Ovary (tissue), 3 donors: Measurements from ENCODE around the gene ADAMTS12.

Experiments
- EP300 ChIP-seq: sonication (generic); formaldehyde crosslinking; IDR thresholded peaks from one replicate; pipeline ENCODE4 v1.6.1; 2017; ENCODE audit warnings: antibody characterized with exemption
- POLR2A ChIP-seq: fragments of 450-650 bp; IDR thresholded peaks from one replicate; pipeline ENCODE4 v1.6.1; 2017; ENCODE audit warnings: antibody characterized with exemption, mild to moderate bottlenecking, moderate library complexity
- TF ChIP-seq, protein P1 (sequence below), 3 donors: fragments of 450-650 bp in 2 of 3; fragments of 200-600 bp in 1 of 3; IDR thresholded peaks; one replicate each; pipeline versions ENCODE4 v1.5.1 to v1.8.0; 2016 to 2022; ENCODE audit warnings: antibody characterized with exemption in 3 of 3, mild to moderate bottlenecking in 1 of 3
- donor health status: DM: no; HTN: no; CAD: no.

DNA sequence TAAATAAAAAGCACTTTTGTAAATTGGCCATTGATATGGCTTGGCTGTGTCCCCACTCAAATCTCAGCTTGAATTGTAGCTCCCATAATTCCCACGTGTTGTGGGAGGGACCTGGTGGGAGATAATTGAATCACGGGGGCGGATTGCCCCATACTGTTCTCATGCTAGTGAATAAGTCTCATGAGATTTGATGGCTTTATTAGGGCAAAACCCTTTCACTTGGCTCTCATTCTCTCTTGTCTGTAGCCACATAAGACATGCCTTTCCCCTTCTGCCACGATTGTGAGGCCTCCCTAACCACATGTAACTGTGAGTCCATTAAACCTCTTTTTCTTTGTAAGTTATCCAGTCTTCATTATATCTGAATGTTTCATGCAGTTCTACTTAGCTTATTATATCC lies 297.8 kb downstream of the ADAMTS12 start:
- TF ChIP-seq POLR2A = no peak
- TF ChIP-seq, protein P1, sequence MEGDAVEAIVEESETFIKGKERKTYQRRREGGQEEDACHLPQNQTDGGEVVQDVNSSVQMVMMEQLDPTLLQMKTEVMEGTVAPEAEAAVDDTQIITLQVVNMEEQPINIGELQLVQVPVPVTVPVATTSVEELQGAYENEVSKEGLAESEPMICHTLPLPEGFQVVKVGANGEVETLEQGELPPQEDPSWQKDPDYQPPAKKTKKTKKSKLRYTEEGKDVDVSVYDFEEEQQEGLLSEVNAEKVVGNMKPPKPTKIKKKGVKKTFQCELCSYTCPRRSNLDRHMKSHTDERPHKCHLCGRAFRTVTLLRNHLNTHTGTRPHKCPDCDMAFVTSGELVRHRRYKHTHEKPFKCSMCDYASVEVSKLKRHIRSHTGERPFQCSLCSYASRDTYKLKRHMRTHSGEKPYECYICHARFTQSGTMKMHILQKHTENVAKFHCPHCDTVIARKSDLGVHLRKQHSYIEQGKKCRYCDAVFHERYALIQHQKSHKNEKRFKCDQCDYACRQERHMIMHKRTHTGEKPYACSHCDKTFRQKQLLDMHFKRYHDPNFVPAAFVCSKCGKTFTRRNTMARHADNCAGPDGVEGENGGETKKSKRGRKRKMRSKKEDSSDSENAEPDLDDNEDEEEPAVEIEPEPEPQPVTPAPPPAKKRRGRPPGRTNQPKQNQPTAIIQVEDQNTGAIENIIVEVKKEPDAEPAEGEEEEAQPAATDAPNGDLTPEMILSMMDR (IDR thresholded peaks at IDR 0.05) = no peak
- TF ChIP-seq EP300 = no peak
